Choroid plexus epithelial cell (primary cell): ENCODE measurements around the gene CFAP299.
A peak's percentile ranks its signal among the peaks of the same experiment; 100 is the strongest.

Experiments
- DNase-seq: peaks from one replicate; pipeline ENCODE4 v3.0.0-alpha.2; 2010; ENCODE audit warnings: low read depth
- H3K4me3 ChIP-seq: 2 replicates; pipeline ENCODE4 v1.5.1; 2011; ENCODE audit warnings: low read depth, mild to moderate bottlenecking, control low read depth, low read length, moderate library complexity
- TF ChIP-seq, protein P1 (sequence below): conservative IDR thresholded peaks from 2 replicates; pipeline ENCODE4 v1.5.1; 2011; ENCODE audit warnings: low read depth, mild to moderate bottlenecking, control low read depth, inconsistent platforms, low read length, moderate library complexity

Gene CFAP299

DNA sequence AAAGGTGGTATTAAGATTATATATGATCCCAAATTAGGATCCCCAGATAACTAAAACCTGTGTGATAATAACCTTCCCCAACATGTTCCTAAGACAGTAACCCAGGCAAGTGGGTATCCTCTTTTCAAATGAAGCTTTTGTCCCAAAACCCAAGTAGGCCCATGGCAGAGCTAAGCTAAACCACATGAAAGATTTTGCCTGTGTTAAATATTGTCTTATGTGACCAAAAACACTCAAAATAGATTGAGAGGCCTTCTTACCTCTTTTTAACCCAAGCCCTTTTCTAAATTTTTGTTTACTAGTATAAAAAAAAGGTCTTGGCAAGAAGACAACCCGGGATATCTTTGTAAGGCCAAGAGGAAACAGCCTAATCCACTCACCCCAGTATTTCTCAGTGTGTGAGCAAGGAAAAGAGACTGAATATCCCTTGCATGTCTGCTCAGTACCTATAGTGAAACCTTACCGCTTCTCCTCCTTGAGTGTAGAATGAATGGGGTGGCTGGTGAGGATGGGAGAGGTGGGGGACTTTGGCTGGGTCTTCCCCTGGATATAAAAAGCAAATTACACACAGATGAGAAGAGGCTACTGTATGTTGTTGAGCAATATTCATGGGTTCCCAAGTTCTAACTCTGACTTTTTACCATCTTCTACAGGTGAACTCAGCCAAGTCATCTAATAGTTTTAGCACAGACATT lies 506.2 kb downstream of the CFAP299 start:
- TF ChIP-seq, protein P1, sequence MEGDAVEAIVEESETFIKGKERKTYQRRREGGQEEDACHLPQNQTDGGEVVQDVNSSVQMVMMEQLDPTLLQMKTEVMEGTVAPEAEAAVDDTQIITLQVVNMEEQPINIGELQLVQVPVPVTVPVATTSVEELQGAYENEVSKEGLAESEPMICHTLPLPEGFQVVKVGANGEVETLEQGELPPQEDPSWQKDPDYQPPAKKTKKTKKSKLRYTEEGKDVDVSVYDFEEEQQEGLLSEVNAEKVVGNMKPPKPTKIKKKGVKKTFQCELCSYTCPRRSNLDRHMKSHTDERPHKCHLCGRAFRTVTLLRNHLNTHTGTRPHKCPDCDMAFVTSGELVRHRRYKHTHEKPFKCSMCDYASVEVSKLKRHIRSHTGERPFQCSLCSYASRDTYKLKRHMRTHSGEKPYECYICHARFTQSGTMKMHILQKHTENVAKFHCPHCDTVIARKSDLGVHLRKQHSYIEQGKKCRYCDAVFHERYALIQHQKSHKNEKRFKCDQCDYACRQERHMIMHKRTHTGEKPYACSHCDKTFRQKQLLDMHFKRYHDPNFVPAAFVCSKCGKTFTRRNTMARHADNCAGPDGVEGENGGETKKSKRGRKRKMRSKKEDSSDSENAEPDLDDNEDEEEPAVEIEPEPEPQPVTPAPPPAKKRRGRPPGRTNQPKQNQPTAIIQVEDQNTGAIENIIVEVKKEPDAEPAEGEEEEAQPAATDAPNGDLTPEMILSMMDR, result no peak

DNA sequence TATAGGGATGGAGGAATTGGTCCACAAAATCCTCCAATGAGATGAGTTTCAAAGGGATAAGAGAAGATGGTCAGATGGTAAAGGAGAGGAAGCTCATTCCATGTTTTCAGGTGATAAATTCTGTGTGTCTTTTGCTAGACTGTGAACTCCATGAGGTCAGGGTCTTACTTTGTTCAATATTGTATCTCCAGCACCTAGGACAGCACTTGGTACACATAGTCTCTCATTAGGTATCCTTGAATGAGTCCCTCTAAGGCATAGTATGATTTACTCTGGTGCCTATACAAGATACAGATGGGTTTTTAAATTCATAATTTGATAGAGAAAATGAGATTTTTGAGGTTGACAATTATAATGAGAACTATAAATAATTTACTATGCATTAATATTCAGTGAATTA lies 510.7 kb downstream of the CFAP299 start:
- H3K4me3 ChIP-seq, result no peak overlapping the region
- TF ChIP-seq, protein P1, result no peak
- DNase-seq, result no peak

More for the DNA sequence above, 506.2 kb downstream of the CFAP299 start:
- no peak overlapping the region for H3K4me3 ChIP-seq
- no peak for DNase-seq

DNA sequence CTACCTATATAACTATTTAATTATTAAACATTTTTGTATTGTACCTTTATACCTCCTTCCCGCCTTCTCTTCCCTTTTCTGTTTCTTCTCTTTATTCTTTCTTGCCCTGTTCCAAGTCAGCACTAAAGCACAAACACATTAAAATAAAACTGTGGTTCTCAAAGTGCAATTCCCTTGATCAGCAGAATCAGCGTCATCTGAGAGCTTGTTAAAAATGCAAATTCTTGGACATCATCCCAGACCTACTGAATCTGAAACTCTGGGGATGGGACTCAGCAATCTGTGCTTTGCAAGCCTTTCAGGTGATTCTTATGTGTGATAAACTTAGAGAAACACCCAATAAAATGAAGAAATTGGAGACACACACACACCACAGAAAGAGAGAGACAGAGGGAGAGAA lies 516.5 kb downstream of the CFAP299 start:
- peak; percentile 35 for DNase-seq
- TF ChIP-seq, protein P1, result no peak

DNA sequence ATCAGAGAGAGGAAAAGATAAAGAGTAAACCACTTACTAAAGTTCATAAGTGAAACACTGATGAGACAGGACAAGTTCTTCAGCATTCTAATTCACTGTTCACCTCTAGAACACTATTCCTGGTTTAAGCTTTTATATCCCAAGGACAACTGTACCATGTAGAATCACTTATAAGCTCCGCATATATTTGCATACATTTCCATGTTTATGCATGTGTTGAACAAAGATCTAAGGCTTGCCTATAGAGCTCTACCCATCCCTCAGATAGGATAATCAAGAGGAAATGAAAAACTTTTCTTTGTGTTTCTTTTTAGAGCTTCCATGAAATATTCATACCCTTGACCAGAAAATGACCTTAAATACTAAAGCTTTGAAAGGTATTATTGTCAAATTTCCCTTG lies 538.0 kb downstream of the CFAP299 start:
- TF ChIP-seq, protein P1, result no peak
- H3K4me3 ChIP-seq, result no peak overlapping the region
- DNase-seq, result no peak

More for the DNA sequence above, 516.5 kb downstream of the CFAP299 start:
- H3K4me3 ChIP-seq, result no peak overlapping the region

DNA sequence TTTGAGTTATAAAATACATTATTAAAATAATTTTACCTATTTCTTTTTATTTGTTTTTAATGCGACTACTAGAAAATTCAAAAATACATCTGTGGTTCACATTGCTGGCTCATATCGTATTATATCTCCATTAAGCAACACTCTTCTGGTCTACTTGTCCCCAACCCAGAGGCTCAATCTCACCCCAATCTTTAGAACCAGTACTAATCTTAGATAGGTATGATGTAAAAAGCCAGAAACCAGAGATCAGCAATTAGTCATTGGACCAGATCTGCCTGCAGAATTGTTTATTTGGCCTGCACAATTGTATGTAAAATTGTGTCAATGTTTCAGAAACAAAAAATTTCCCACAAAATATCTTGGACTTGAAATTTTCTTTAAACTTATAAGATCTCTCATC lies 539.4 kb downstream of the CFAP299 start:
- TF ChIP-seq, protein P1, result no peak
- no peak overlapping the region for H3K4me3 ChIP-seq
- DNase-seq, result no peak

DNA sequence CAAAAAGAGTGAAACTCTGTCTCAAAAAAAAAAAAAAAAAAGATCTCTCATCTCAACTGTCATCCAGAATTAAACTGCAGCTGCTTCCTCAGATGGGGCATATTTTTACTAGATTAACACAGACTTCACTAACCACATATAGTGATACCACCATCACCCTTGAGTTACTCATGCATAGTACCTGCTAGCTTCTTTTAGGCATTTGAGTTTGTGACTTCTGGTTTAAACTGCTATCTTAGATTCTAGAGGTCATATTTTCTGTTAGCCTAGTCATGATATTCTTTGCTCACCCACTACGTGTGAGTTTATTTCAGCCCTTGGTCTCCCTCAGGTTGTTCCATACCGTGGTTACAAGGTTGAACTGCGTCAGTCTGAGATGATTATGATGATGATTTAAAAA lies 540.1 kb downstream of the CFAP299 start:
- H3K4me3 ChIP-seq, result no peak overlapping the region
- DNase-seq, result no peak
- TF ChIP-seq, protein P1, result no peak

DNA sequence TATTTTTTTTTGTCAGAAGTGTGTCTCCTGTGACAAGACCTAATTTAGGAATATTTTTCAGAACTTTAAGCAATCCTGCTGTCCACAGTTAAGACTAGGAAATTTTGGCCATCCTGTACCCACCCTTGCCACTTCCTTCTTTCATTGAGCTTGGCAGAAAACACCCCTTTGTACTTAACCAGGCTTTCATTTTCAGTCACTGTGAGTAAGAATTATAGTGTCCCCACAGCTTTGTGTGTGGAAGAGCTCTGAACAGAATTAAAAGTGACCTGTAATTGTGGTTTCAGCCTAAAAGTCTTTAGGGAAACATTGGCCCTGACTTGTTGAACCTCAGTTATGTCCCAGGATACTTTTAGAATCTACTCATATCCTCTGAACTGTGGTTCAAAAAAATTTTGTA lies 541.3 kb downstream of the CFAP299 start:
- TF ChIP-seq, protein P1, result no peak
- DNase-seq, result no peak
- H3K4me3 ChIP-seq, result no peak overlapping the region
